HG02571 (cell line): ENCODE results near the gene CD209.
"Not testable (repeated sequence)": the region's sequence is repeated elsewhere in the genome, so short reads cannot be mapped to it uniquely, and the experiment has no call there.

Experiments
- ATAC-seq: cut with Tn5 transposase; IDR thresholded peaks from one replicate; pipeline ENCODE4 v1.9.1; 2021; ENCODE audit warnings: mild to moderate bottlenecking, moderate library complexity; ENCODE audit not compliant: unreplicated experiment

Gene CD209

GRCh38 chr19:7746903-7747884, at the start of gene CD209:
CD209 (minus strand) TSS chr19:7747534; CDS start chr19:7747511, 23 bp downstream.
- ATAC-seq, result no peak

GRCh38 chr19:7795555-7796161, 48.3 kb upstream of the CD209 start:
- no peak for ATAC-seq

- no peak for ATAC-seq
These were observed 46.2 kb upstream of the CD209 start for GRCh38 chr19:7793493-7793892.

GRCh38 chr19:7792701-7793100, 45.4 kb upstream of the CD209 start:
- ATAC-seq, result not testable (repeated sequence)

GRCh38 chr19:7792281-7792680, 44.9 kb upstream of the CD209 start:
- no peak for ATAC-seq

- ATAC-seq, result no peak
These were observed 43.1 kb upstream of the CD209 start for GRCh38 chr19:7790416-7790815.

- ATAC-seq, result no peak
These were observed 42.1 kb upstream of the CD209 start for GRCh38 chr19:7789447-7789846.

GRCh38 chr19:7788933-7789323, 41.6 kb upstream of the CD209 start:
- ATAC-seq, result no peak

- ATAC-seq, result no peak
These were observed 41.0 kb upstream of the CD209 start for GRCh38 chr19:7788178-7788932.

- ATAC-seq, result no peak
These were observed 40.4 kb upstream of the CD209 start for GRCh38 chr19:7787602-7788177.

GRCh38 chr19:7787141-7787540, 39.8 kb upstream of the CD209 start:
- ATAC-seq, result no peak

- no peak for ATAC-seq
These were observed 37.5 kb upstream of the CD209 start for GRCh38 chr19:7784856-7785255.

- no peak for ATAC-seq
These were observed 36.7 kb upstream of the CD209 start for GRCh38 chr19:7783991-7784423.

- ATAC-seq, result no peak
These were observed 33.8 kb upstream of the CD209 start for GRCh38 chr19:7781157-7781556.

- ATAC-seq, result no peak
These were observed 32.5 kb upstream of the CD209 start for GRCh38 chr19:7779631-7780486.

- ATAC-seq, result no peak
These were observed 30.7 kb upstream of the CD209 start for GRCh38 chr19:7778081-7778480.

GRCh38 chr19:7775761-7776160, 28.4 kb upstream of the CD209 start:
- no peak for ATAC-seq

GRCh38 chr19:7773841-7774240, 26.5 kb upstream of the CD209 start:
- no peak for ATAC-seq

GRCh38 chr19:7772752-7773291, 25.5 kb upstream of the CD209 start:
- no peak for ATAC-seq

- ATAC-seq, result no peak
These were observed 23.7 kb upstream of the CD209 start for GRCh38 chr19:7771072-7771471.
